Mammary epithelial cell (primary cell): ENCODE measurements around the gene RNU1-4.
"Not testable (repeated sequence)": the region's sequence is repeated elsewhere in the genome, so short reads cannot be mapped to it uniquely, and the experiment has no call there.

Source experiments
- CTCF ChIP-seq, 2 donors: IDR thresholded peaks in 1 of 2; conservative IDR thresholded peaks in 1 of 2; 2 replicates each; pipeline ENCODE4 v1.5.1; 2011 to 2012; ENCODE audit warnings: inconsistent platforms in 2 of 2, low read length in 2 of 2, mild to moderate bottlenecking in 2 of 2, control low read depth in 1 of 2, low read depth in 1 of 2; ENCODE audit not compliant: insufficient read depth in 1 of 2; ENCODE audit errors: extremely low read depth in 1 of 2
- EZH2 ChIP-seq: IDR thresholded peaks from 2 replicates; pipeline ENCODE4 v1.6.1; 2012; ENCODE audit warnings: low read length, inconsistent platforms, borderline replicate concordance

GRCh38 chr1:16775290-16775689 lies 35.0 kb downstream of the RNU1-4 start:
- not testable (repeated sequence) for TF ChIP-seq CTCF (conservative IDR thresholded peaks at IDR 0.05 in 1 of 2, IDR thresholded peaks at IDR 0.05 in 1 of 2; ENCODE audit: extremely low read depth in 1 of 2, insufficient read depth in 1 of 2, low read depth in 1 of 2, low read length in 2 of 2); EZH2
